Epithelial cell of umbilical artery (primary cell): Measurements from ENCODE around the gene DDX5. TPM values are rescaled to one million over a fixed set of nuclear protein-coding genes. Genes with fewer than 3 reads are reported as not detected.

Source experiments
- total RNA-seq: library from RNA; depleted of rRNA; stranded (reverse); fragments of >200 nt; gene quantifications from 2 replicates; pipeline ENCODE4 v1.2.3, GENCODE V29; 2014

Gene DDX5
- 396 and 537 TPM in 2 replicates for total RNA-seq

GRCh38 chr17:64506201-64506575, at the start of gene DDX5:
DDX5 (minus strand) TSS chr17:64506289; CDS start chr17:64506119, 170 bp downstream.

GRCh38 chr17:64506576-64507412, 705 bp upstream of the DDX5 start, which contains the start of gene CEP95:
CEP95 (plus strand) TSS chr17:64506977; CDS start chr17:64507098, 121 bp downstream.

GRCh38 chr17:64496786-64497564, 9.1 kb downstream of the DDX5 start, which contains the start of gene POLG2:
POLG2 (minus strand) TSS chr17:64497054; CDS start chr17:64496968, 86 bp downstream.

GRCh38 chr17:64448665-64449512, 57.2 kb downstream of the DDX5 start, which contains the start of gene MILR1:
MILR1 (plus strand) TSS chr17:64449115; CDS start chr17:64449169, 54 bp downstream.

Other genes with a start within 250 kb of the DDX5 start
- 12.7 and 24.5 TPM in 2 replicates for gene TEX2, start 243.0 kb downstream of the DDX5 start, total RNA-seq
- 443 and 522 TPM in 2 replicates for gene PECAM1, start 115.4 kb downstream of the DDX5 start, total RNA-seq
- gene MILR1, start 57.2 kb downstream of the DDX5 start, total RNA-seq, result 2.9 and 8.1 TPM in 2 replicates
- gene POLG2, start 9.2 kb downstream of the DDX5 start, total RNA-seq, result 7.8 and 17.8 TPM in 2 replicates
- gene CEP95, start 688 bp upstream of the DDX5 start, total RNA-seq, result 16.6 and 19.5 TPM in 2 replicates
- gene SMURF2, start 156.0 kb upstream of the DDX5 start, total RNA-seq, result 204 and 322 TPM in 2 replicates